NCI-H226 (cell line): ENCODE results near the gene MARCHF11.

ENCODE experiments used
- DNase-seq: peaks from one replicate; pipeline ENCODE4 v3.0.0-alpha.2; 2015

The MARCHF11 gene

GRCh38 chr5:16179511-16179935 lies at the start of gene MARCHF11:
Gene MARCHF11 (minus strand): TSS chr5:16179791. CDS start chr5:16179575, 216 bp downstream.
- DNase-seq = no peak

DNA sequence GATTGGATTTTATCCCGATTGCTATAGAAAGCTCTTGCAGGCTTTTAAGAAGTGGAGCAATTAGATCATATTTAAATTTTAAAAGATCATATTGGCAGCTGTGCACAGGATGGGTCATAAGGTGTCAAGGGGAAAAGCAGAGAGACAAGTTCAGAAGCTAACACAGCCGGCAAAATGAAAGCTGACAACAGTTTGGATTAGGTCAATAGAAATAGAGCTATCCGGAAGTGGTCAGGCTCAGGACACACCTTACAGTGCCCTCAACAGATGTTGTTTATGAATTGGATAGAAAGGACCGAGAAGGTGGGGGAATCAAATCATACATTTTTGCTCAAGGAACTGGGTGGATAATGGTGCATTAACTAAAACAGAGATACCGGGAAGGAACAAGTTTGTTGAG lies 46.3 kb upstream of the MARCHF11 start:
- no peak for DNase-seq

DNA sequence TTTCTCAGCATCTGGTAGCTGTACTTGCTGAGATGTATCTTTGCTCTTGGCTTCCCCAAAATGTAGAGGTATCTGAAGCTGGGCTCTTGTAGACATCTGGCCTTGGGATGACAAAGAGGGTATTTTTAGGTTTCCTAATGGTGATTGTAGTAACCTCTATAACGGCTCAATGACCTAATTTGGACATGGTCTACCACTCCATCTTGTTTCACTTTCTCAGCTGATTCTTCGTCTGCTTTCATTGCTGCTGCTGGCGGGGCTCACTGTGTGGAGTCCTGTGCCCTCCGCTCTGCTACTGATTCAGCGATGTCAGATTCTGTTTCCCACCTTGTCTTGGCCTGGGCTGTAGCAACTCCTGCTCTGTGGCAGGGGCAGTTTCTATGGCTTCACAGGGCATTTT lies 12.7 kb upstream of the MARCHF11 start:
- no peak for DNase-seq

DNA sequence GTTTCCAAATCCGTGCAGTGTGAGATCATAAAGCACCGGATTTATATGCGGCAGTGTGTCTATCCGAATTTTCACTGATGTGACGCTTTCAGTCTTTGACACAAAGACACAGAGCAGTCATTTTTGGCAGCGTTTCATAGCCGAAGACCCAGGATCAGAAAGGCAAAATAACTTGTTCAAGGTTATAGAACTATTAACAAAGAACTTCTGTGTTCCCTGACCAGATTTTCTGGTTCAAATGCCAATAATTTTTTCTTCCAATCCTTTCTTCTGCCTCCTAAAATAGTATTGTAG lies 1.1 kb upstream of the MARCHF11 start:
- no peak for DNase-seq

DNA sequence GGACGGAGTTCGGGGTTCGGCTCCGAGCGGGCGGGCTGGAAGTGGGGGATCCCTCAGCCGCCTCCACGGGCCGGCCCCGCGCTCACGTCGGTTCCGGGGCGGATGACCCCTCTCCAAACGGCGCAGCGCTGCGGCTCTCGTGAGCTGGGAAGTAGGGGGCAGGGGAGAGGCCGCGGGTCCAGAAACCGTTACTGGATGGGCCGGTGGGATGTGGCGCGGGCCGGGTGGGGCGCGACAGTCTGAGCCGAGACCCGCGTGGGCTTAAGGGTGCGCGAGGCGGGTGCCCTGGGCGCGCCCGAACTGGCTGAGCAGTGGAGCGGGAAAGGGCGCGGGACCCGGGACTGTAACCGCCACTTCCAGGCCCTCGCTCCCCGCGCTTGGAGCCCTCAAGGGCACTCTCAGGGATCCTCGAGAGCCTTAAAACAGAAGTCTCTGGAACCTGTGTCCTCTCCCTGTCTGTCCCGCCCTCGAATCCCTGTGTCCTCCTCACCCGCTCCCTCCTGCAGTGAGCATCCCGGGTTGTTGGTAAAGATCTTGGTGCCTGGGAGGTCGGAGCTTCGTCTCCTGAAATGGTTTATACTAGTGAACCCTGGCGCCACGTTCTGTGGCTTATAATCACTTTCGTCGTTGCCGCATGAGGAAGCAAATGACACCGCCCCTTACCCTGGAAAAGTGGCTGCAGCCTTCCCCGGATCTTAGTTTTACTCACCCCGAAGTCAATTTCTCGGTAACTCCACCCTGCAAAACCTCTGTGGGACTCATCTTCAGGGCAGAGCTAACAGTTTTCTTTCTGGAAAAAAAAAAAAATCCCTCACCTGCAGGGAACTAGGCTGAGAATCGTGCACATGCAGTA lies 571 bp upstream of the MARCHF11 start:
- no peak for DNase-seq

DNA sequence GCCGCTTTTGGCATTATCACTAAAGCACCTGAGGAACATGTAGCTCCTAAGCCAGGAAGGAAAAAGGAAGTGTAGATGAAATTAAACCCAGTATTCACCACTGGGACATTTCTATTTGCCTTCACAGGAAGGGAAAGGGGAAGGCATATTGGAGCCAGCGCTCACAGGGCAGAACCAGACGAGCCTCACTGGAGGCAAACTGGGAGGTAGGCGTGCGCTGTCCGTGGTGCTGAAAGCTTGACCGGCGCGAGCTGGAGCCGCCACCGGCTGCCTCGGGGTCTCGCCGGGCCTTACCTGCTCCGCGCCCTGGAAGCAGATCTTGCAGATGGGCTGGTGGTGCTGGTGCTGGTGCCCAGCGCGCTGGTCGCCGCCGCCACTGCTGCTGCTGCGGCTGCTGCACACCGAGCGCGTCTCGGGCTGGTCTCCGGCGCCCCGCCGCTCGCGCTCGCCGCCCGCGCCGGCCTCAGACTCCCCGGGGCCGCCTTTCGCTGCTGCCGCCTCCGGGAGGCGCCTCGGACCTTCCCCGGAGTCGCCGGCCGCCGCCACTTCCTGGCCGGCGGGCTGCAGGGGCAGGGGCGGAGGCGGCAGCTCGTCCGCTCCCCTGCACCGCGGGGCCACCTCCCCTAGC lies 732 bp downstream of the MARCHF11 start:
- DNase-seq = peak; percentile 10

DNA sequence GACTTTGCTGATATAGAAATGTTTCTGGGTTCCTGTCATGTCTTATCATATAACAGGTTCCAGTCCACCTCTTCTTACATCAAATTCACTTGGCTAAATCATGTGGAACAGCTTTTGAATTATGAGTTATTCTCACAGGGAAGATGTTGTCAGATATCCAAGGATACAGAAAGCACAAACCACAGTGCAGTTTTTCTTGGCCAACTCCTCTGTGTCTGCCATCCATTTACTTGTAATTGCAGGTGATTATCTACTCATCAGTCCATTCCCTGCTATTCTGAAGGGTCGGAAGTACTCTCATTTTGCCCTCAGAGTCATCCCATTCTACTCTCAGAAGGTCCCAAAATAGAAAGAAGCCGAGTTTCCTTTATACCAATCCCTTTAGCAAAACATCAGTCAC lies 10.0 kb downstream of the MARCHF11 start:
- no peak for DNase-seq

GRCh38 chr5:16160706-16161105 lies 18.9 kb downstream of the MARCHF11 start:
- peak; percentile 40 for DNase-seq

GRCh38 chr5:16159636-16160035 lies 20.0 kb downstream of the MARCHF11 start:
- no peak for DNase-seq

DNA sequence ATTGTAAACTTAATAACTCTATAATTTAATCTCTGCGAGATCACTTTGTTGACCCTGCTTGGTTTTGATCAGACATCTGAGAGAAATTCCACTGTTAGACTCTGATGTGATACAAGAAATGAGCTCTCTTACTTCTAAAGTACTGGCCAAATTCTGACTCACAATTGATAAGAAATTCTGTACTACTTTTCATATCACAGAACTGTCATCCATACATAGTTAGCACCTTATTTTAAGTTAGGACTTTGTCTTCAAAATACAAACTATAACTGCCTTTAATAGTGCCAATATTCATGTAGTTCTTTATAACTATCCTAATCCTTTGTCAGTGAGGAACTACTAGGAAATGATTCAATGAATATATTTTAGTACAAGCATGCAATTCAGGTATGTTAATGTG lies 23.4 kb downstream of the MARCHF11 start:
- DNase-seq = no peak

GRCh38 chr5:16152601-16153568 lies 26.7 kb downstream of the MARCHF11 start:
- no peak for DNase-seq

- no peak for DNase-seq
These were observed 30.0 kb downstream of the MARCHF11 start for GRCh38 chr5:16149621-16150020.

GRCh38 chr5:16147179-16147900 lies 32.3 kb downstream of the MARCHF11 start:
- DNase-seq = no peak

DNA sequence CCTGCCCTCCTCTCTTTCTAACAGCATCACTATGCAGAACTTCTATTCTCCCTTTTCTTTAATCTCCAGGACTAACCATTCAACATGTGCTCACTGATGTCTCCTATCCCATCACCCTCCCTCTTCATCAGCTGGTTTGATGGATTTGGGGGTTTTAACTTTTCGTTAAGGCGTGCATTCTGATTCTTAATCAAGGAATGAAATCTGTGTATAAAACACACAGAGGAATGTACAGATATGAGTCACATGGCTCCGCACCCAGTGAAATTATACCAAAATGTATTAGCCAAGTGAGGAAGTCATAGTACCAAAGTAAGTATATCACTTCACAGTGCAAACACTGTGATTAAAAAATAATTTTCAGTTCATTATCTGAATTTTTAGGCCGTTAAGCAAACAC lies 35.2 kb downstream of the MARCHF11 start:
- DNase-seq = no peak

- DNase-seq = no peak
These were observed 36.1 kb downstream of the MARCHF11 start for GRCh38 chr5:16143361-16144049.

- DNase-seq = no peak
These were observed 38.6 kb downstream of the MARCHF11 start for GRCh38 chr5:16140944-16141343.

GRCh38 chr5:16140417-16140816 lies 39.2 kb downstream of the MARCHF11 start:
- DNase-seq = no peak

DNA sequence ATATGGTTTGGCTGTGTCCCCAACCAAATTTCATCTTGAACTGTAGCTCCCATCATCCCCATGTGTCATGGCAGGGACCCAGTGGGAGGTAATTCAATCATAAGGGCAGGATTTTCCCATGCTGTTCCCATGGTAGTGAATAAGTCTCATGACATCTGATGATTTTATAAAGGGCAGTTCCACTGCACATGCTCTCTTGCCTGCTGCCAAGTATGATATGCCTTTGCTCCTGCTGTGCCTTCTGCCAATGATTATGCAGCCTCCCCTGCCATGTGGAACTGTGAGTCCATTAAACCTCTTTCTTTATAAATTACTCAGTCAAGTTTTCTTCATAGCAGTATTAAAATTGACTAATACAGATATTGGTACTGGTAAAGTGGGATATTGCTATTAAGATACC lies 42.4 kb downstream of the MARCHF11 start:
- DNase-seq = no peak

- DNase-seq = no peak
These were observed 44.1 kb downstream of the MARCHF11 start for GRCh38 chr5:16135506-16135905.

GRCh38 chr5:16135003-16135402 lies 44.6 kb downstream of the MARCHF11 start:
- DNase-seq = no peak

GRCh38 chr5:16134204-16134603 lies 45.4 kb downstream of the MARCHF11 start:
- no peak for DNase-seq

DNA sequence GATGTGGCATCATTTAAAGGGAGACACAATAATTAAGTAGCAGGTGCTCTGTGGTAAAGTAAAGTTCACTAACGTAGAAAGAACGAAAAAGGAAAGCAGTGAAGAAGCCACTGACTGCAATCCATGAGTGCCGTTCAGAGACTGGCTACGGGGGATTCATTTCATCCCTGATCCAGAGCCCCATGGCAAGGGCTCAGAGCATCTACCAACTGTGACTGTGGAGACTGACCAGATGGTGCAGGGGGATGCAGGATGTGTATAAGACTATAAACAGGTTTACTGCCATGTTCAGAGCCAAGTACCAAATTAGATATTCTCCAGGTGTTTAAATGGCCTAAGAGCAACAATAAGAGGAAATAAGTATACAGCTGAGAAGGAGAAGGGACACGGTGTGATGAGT lies 47.7 kb downstream of the MARCHF11 start:
- no peak for DNase-seq
